Mammary epithelial cell (primary cell): ENCODE measurements around the gene NPL.

Source experiments
- EZH2 ChIP-seq: IDR thresholded peaks from 2 replicates; pipeline ENCODE4 v1.6.1; 2012; ENCODE audit warnings: low read length, inconsistent platforms, borderline replicate concordance
- TF ChIP-seq, protein P1 (sequence below), 2 donors: IDR thresholded peaks in 1 of 2; conservative IDR thresholded peaks in 1 of 2; 2 replicates each; pipeline ENCODE4 v1.5.1; 2011 to 2012; ENCODE audit warnings: inconsistent platforms in 2 of 2, low read length in 2 of 2, mild to moderate bottlenecking in 2 of 2, control low read depth in 1 of 2, low read depth in 1 of 2; ENCODE audit not compliant: insufficient read depth in 1 of 2; ENCODE audit errors: extremely low read depth in 1 of 2

GRCh38 chr1:182754543-182755314 is 34.8 kb upstream of the NPL start:
- TF ChIP-seq, protein P1, sequence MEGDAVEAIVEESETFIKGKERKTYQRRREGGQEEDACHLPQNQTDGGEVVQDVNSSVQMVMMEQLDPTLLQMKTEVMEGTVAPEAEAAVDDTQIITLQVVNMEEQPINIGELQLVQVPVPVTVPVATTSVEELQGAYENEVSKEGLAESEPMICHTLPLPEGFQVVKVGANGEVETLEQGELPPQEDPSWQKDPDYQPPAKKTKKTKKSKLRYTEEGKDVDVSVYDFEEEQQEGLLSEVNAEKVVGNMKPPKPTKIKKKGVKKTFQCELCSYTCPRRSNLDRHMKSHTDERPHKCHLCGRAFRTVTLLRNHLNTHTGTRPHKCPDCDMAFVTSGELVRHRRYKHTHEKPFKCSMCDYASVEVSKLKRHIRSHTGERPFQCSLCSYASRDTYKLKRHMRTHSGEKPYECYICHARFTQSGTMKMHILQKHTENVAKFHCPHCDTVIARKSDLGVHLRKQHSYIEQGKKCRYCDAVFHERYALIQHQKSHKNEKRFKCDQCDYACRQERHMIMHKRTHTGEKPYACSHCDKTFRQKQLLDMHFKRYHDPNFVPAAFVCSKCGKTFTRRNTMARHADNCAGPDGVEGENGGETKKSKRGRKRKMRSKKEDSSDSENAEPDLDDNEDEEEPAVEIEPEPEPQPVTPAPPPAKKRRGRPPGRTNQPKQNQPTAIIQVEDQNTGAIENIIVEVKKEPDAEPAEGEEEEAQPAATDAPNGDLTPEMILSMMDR (conservative IDR thresholded peaks at IDR 0.05 in 1 of 2, IDR thresholded peaks at IDR 0.05 in 1 of 2; ENCODE audit: extremely low read depth in 1 of 2, insufficient read depth in 1 of 2, low read depth in 1 of 2, low read length in 2 of 2): no peak
- no peak for TF ChIP-seq EZH2
